ENCODE measurements around the gene HECW1. TPM values are rescaled to one million over a fixed set of nuclear protein-coding genes. Genes with fewer than 3 reads are reported as not detected.
"Not testable (repeated sequence)": the region's sequence is repeated elsewhere in the genome, so short reads cannot be mapped to it uniquely, and the experiment has no call there.

HECW1 gene
- total RNA-seq: under 1 TPM; 0.09 to 0.32 (median 0.12) TPM

DNA sequence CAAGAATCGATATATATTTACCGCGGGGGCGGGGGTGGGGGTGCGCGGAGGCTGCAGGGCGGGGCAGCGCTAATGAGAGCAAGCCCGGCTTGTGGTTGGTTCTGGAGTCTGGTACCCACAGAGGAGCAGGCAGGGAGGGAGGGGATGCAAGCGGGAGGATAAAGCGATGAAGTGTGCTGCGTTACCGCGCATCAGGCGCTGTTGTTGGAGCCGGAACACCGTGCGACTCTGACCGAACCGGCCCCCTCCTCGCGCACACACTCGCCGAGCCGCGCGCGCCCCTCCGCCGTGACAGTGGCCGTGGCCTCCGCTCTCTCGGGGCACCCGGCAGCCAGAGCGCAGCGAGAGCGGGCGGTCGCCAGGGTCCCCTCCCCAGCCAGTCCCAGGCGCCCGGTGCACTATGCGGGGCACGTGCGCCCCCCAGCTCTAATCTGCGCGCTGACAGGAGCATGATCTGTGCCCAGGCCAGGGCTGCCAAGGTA is at the start of gene HECW1:
Gene HECW1 (plus strand): TSS at position 189 of the 482 bp plus-strand sequence. CDS start 131,259 bp downstream, outside the sequence.
- ATAC-seq (ENCODE audit: low FRiP score) (peak; percentile 31), DNase-seq (ENCODE audit: low spot score) (no peak)
- TF ChIP-seq, protein P1, sequence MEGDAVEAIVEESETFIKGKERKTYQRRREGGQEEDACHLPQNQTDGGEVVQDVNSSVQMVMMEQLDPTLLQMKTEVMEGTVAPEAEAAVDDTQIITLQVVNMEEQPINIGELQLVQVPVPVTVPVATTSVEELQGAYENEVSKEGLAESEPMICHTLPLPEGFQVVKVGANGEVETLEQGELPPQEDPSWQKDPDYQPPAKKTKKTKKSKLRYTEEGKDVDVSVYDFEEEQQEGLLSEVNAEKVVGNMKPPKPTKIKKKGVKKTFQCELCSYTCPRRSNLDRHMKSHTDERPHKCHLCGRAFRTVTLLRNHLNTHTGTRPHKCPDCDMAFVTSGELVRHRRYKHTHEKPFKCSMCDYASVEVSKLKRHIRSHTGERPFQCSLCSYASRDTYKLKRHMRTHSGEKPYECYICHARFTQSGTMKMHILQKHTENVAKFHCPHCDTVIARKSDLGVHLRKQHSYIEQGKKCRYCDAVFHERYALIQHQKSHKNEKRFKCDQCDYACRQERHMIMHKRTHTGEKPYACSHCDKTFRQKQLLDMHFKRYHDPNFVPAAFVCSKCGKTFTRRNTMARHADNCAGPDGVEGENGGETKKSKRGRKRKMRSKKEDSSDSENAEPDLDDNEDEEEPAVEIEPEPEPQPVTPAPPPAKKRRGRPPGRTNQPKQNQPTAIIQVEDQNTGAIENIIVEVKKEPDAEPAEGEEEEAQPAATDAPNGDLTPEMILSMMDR (IDR thresholded peaks at IDR 0.05): no peak

DNA sequence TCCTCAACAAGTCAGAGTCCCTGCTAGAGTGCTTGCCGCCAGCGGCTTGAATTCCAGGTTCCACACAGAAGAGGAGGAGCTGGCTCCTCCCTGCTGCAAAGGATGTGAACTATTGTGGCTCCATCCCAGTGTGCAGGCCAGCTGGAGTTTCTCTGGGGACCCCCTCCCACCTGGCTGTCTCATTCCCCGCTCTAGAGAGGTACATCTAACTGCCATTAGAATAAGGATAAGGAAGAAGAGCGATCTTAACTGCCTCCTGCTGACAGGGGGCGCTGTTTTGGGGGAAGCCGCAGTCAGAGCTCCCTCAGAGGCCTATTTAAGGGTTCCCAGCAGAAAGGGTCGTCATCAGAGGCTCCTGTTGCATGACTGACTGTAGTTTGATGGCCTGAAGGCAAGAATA is 40.8 kb upstream of the HECW1 start:
- no peak for DNase-seq (ENCODE audit: low spot score)
- TF ChIP-seq, protein P1 (IDR thresholded peaks at IDR 0.05): no peak
- ATAC-seq (ENCODE audit: low FRiP score): no peak

DNA sequence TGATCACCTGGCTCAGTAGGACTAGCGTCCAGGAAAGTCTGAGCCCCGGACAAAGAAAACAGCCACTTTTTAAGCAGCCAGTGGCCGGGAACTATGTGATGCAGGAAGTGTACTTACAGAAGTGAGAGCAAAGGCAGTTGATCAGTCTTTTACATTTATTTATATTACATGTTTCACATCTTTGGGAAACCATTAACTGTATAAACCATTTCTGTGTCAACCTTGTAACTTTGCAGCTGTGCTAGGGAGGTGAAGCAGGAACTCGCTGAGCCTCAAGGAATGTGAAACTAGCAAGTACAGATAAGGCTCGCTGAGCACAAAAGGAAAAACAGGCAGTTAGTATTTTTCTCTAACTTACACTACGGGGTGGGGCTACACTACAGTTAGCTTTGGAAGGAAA is 39.9 kb upstream of the HECW1 start:
- DNase-seq (ENCODE audit: low spot score): no peak
- no peak for ATAC-seq (ENCODE audit: low FRiP score)
- TF ChIP-seq, protein P1 (IDR thresholded peaks at IDR 0.05): no peak

DNA sequence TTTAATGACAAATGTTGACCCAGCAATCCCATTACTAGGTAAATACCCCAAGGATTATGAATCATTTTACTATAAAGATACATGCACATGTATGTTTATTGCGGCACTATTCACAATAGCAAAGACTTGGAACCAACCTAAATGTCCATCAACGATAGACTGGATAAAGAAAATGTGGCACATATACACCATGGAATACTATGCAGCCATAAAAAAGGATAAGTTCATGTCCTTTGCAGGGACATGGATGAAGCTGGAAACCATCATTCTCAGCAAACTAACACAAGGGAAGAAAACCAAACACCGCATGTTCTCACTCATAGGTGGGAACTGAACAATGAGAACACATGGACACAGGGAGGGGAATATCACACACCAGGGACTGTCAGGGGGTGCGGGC is 38.6 kb upstream of the HECW1 start:
- DNase-seq (ENCODE audit: low spot score); ATAC-seq (ENCODE audit: low FRiP score): not testable (repeated sequence)

GRCh38 chr7:43076189-43076605 is 36.2 kb upstream of the HECW1 start:
- no peak for ATAC-seq (ENCODE audit: low FRiP score)
- TF ChIP-seq, protein P1 (IDR thresholded peaks at IDR 0.05): no peak
- no peak for DNase-seq (ENCODE audit: low spot score)

GRCh38 chr7:43076606-43077005 is 35.8 kb upstream of the HECW1 start:
- TF ChIP-seq, protein P1 (IDR thresholded peaks at IDR 0.05): no peak
- ATAC-seq (ENCODE audit: low FRiP score): no peak
- DNase-seq (ENCODE audit: low spot score): no peak

- no peak for ATAC-seq (ENCODE audit: low FRiP score)
- no peak for DNase-seq (ENCODE audit: low spot score)
- TF ChIP-seq, protein P1 (IDR thresholded peaks at IDR 0.05): no peak
Measured at GRCh38 chr7:43077285-43077684, 35.2 kb upstream of the HECW1 start.
